Endothelial cell of umbilical vein (primary cell): ENCODE measurements around the gene MACROD2. TPM values are rescaled to one million over a fixed set of nuclear protein-coding genes. Genes with fewer than 3 reads are reported as not detected.

Source experiments
- BruUV-seq: library from RNA; stranded (reverse); fragments of 400-500 nt; replicated peaks from 2 replicates; lab custom pipeline; 2021; lab: Mats Ljungman, UMichigan
- CTCF ChIA-PET: fragments of 300-600, 350-600 bp; sonication (Branson Sonifier 250); formaldehyde crosslinking; loops from one replicate; lab custom pipeline; 2021; ENCODE audit warnings: antibody characterized with exemption, inconsistent platforms; lab: Charles Lee
- POLR2A ChIA-PET: fragments of 300-600, 350-600 bp; sonication (Branson Sonifier 250); formaldehyde crosslinking; loops from one replicate; lab custom pipeline; 2021; ENCODE audit warnings: antibody characterized with exemption, inconsistent platforms; lab: Charles Lee
- DNase-seq: peaks from one replicate; pipeline ENCODE4 v3.0.0-alpha.2; 2011; ENCODE audit warnings: low read depth, low spot score
- FAIRE-seq: peaks from 2 replicates; lab custom pipeline; 2011; peaks lifted over from hg19 to GRCh38; lab: Jason Lieb, UNC
- H2AFZ ChIP-seq: 2 replicates; pipeline ENCODE4 v1.6.0; 2012; ENCODE audit warnings: low read depth, low read length, control low read depth, inconsistent platforms
- H3K27ac ChIP-seq: 2 replicates; pipeline ENCODE4 v1.5.1; 2011; ENCODE audit warnings: low read depth, mild to moderate bottlenecking, control low read depth, low read length, moderate library complexity; ENCODE audit not compliant: insufficient read depth
- H3K27me3 ChIP-seq, 2 experiments: 2 replicates each; pipeline versions ENCODE4 v1.6.0 to v1.6.1; 2011; ENCODE audit warnings: low read length in 2 of 2, mixed read lengths in 1 of 2; ENCODE audit not compliant: control insufficient read depth in 2 of 2, insufficient read depth in 2 of 2
- H3K36me3 ChIP-seq, 2 experiments: 2 replicates in 1 of 2; 3 replicates in 1 of 2; pipeline ENCODE4 v1.5.1; 2011; ENCODE audit warnings: low read length in 2 of 2, mild to moderate bottlenecking in 1 of 2, moderate library complexity in 1 of 2; ENCODE audit not compliant: control insufficient read depth in 2 of 2, insufficient read depth in 2 of 2; ENCODE audit errors: extremely low read depth in 1 of 2
- H3K4me1 ChIP-seq: 3 replicates; pipeline ENCODE4 v1.5.1; 2011; ENCODE audit warnings: mild to moderate bottlenecking, low read length; ENCODE audit not compliant: control insufficient read depth, insufficient read depth; ENCODE audit errors: extremely low read depth
- H3K4me2 ChIP-seq: 2 replicates; pipeline ENCODE4 v1.6.1; 2011; ENCODE audit warnings: low read length, control low read depth, mixed read lengths; ENCODE audit not compliant: insufficient read depth
- H3K4me3 ChIP-seq, 3 experiments: fragments of 200-600 bp in 1 of 3; sonication (generic), shearing (Covaris generic) in 1 of 3; replicated peaks in 1 of 3; 2 replicates each; pipeline ENCODE4 v1.5.1; 2011 to 2016; ENCODE audit warnings: control low read depth in 3 of 3, low read length in 3 of 3, mild to moderate bottlenecking in 2 of 3, inconsistent platforms in 1 of 3, low read depth in 1 of 3, moderate library complexity in 1 of 3; ENCODE audit not compliant: insufficient read depth in 1 of 3
- H3K79me2 ChIP-seq: 2 replicates; pipeline ENCODE4 v1.6.0; 2012; ENCODE audit warnings: low read length, inconsistent platforms; ENCODE audit not compliant: control insufficient read depth, insufficient read depth
- H3K9ac ChIP-seq: replicated peaks from 2 replicates; pipeline ENCODE3; 2011; ENCODE audit warnings: low read length, control low read depth; ENCODE audit not compliant: insufficient read depth; ENCODE audit errors: extremely low read depth
- H3K9me1 ChIP-seq: replicated peaks from 3 replicates; pipeline ENCODE4 v1.6.0; 2011; ENCODE audit warnings: mild to moderate bottlenecking, low read length; ENCODE audit not compliant: control insufficient read depth, insufficient read depth; ENCODE audit errors: extremely low read depth
- H3K9me3 ChIP-seq: replicated peaks from 2 replicates; pipeline ENCODE4 v1.5.1; 2012; ENCODE audit warnings: low read length, inconsistent platforms; ENCODE audit not compliant: control insufficient read depth, insufficient read depth
- H4K20me1 ChIP-seq: replicated peaks from 2 replicates; pipeline ENCODE3; 2011; ENCODE audit warnings: mild to moderate bottlenecking, low read length; ENCODE audit not compliant: control insufficient read depth, insufficient read depth; ENCODE audit errors: extremely low read depth
- EZH2 ChIP-seq: IDR thresholded peaks from 2 replicates; pipeline ENCODE4 v1.6.1; 2012; ENCODE audit warnings: borderline replicate concordance, low read depth, mild to moderate bottlenecking, moderate library complexity, low read length, inconsistent platforms; ENCODE audit not compliant: severe bottlenecking
- FOS ChIP-seq: IDR thresholded peaks from 2 replicates; pipeline ENCODE4 v1.6.1; 2011; ENCODE audit warnings: mild to moderate bottlenecking, low read length, moderate library complexity, borderline replicate concordance; ENCODE audit not compliant: insufficient read depth
- GATA2 ChIP-seq: IDR thresholded peaks from 2 replicates; pipeline ENCODE4 v1.7.0; 2011; ENCODE audit warnings: low read depth, mild to moderate bottlenecking, moderate library complexity, mixed read lengths, low read length; ENCODE audit not compliant: insufficient read length, insufficient read depth
- JUN ChIP-seq: IDR thresholded peaks from 2 replicates; pipeline ENCODE4 v1.6.1; 2011; ENCODE audit warnings: borderline replicate concordance, low read depth; ENCODE audit not compliant: insufficient read length, insufficient read depth
- MAX ChIP-seq: IDR thresholded peaks from 2 replicates; pipeline ENCODE4 v1.6.1; 2011; ENCODE audit not compliant: insufficient read depth, insufficient read length
- MYC ChIP-seq: IDR thresholded peaks from one replicate; pipeline ENCODE4 v1.6.1; 2011; ENCODE audit warnings: mild to moderate bottlenecking, low read depth, low read length
- POLR2A ChIP-seq: IDR thresholded peaks from 2 replicates; pipeline ENCODE4 v1.6.1; 2012; ENCODE audit warnings: low read depth, mild to moderate bottlenecking, control low read depth, low read length
- POLR2AphosphoS5 ChIP-seq: IDR thresholded peaks from 2 replicates; pipeline ENCODE4 v1.6.1; 2012; ENCODE audit warnings: low read depth, mild to moderate bottlenecking, control low read depth, low read length, moderate library complexity; ENCODE audit not compliant: insufficient read depth
- dilution Hi-C: fragments of 300-500 bp; cut with MboI; formaldehyde crosslinking; loops from one replicate; pipeline ENCODE4 v1.15.0; 2019; ENCODE audit warnings: low sequenced_read_pairs; ENCODE audit not compliant: extremely low pct_ligation_motif_present
- intact Hi-C: fragments of 100-400 bp; cut with micrococcal nuclease; formaldehyde crosslinking; loops from one replicate; pipeline ENCODE4 v1.10.0; 2022
- polyA plus RNA-seq, 4 experiments: library from polyadenylated mRNA; depleted of rRNA in 3 of 4; stranded (reverse) in 3 of 4; unstranded in 1 of 4; fragments of >200 nt; gene quantifications; 2 replicates each; pipeline versions ENCODE4 v1.2.1 to v1.2.3, GENCODE V29; 2011 to 2012; ENCODE audit warnings: missing spikeins in 1 of 4
- total RNA-seq: library from RNA; stranded (reverse); gene quantifications from 2 replicates; pipeline ENCODE4 v1.2.3, GENCODE V29; 2021
- TF ChIP-seq, protein P1 (sequence below), 2 donors: IDR thresholded peaks; 1 replicate in 1 of 2; 2 replicates in 1 of 2; pipeline ENCODE4 v1.5.1; 2011; ENCODE audit warnings: low read length in 2 of 2, mild to moderate bottlenecking in 2 of 2, moderate library complexity in 2 of 2, control low read depth in 1 of 2, inconsistent platforms in 1 of 2, low read depth in 1 of 2; ENCODE audit not compliant: insufficient read depth in 1 of 2; ENCODE audit errors: extremely low read depth in 1 of 2

Gene MACROD2
- total and polyA plus RNA-seq, 2 donors (not counting 3 experiments of a cell fraction or from before 2014, with no cell fraction given) = 0.11 to 0.73 TPM

GRCh38 chr20:15020845-15021244, 1025.5 kb downstream of the MACROD2 start:
- Histone ChIP-seq H3K9me1 (no peaks in the 10 kb centered on the region), H3K27ac (no peak overlapping the region), H3K79me2 (no peaks in the 10 kb centered on the region), H2AFZ (no peak overlapping the region), H3K36me3 (no peaks in the 10 kb centered on the region), H3K9me3 (no peaks in the 10 kb centered on the region), H3K4me2 (no peak overlapping the region), H3K4me1 (no peaks in the 10 kb centered on the region), H4K20me1 (no peaks in the 10 kb centered on the region), H3K4me3 (no peak overlapping the region), H3K9ac (no peak overlapping the region), H3K27me3 (no peaks in the 10 kb centered on the region)
- dilution Hi-C loops (no loop called here), intact Hi-C loops (no loop called here)
- CTCF ChIA-PET = no interaction called here
- DNase-seq = no peak
- no peak for FAIRE-seq
- TF ChIP-seq JUN (no peak), MAX (no peak), EZH2 (no peak), POLR2A (no peak), MYC (no peak), POLR2AphosphoS5 (no peak), GATA2 (no peak), FOS (no peak)
- TF ChIP-seq, protein P1, sequence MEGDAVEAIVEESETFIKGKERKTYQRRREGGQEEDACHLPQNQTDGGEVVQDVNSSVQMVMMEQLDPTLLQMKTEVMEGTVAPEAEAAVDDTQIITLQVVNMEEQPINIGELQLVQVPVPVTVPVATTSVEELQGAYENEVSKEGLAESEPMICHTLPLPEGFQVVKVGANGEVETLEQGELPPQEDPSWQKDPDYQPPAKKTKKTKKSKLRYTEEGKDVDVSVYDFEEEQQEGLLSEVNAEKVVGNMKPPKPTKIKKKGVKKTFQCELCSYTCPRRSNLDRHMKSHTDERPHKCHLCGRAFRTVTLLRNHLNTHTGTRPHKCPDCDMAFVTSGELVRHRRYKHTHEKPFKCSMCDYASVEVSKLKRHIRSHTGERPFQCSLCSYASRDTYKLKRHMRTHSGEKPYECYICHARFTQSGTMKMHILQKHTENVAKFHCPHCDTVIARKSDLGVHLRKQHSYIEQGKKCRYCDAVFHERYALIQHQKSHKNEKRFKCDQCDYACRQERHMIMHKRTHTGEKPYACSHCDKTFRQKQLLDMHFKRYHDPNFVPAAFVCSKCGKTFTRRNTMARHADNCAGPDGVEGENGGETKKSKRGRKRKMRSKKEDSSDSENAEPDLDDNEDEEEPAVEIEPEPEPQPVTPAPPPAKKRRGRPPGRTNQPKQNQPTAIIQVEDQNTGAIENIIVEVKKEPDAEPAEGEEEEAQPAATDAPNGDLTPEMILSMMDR (IDR thresholded peaks at IDR 0.05; ENCODE audit: extremely low read depth in 1 of 2, insufficient read depth in 1 of 2, low read depth in 1 of 2, low read length in 2 of 2) = no peak
- POLR2A ChIA-PET = no interaction called here
- no TSS peak for BruUV-seq
